BE2C (cell line): ENCODE measurements around the gene GPR62.

Experiments used
- DNase-seq: peaks from one replicate; pipeline ENCODE4 v3.0.0-alpha.2; 2020
- H3K27me3 ChIP-seq: fragments of 250-450 bp; sonication (Bioruptor Pico); 2 replicates; pipeline ENCODE4 v1.5.1; 2020; ENCODE audit warnings: mild to moderate bottlenecking
- H3K36me3 ChIP-seq: fragments of 250-450 bp; sonication (Bioruptor Pico); 2 replicates; pipeline ENCODE4 v1.5.1; 2020; ENCODE audit warnings: mild to moderate bottlenecking
- H3K4me1 ChIP-seq: fragments of 250-450 bp; sonication (Bioruptor Pico); 2 replicates; pipeline ENCODE4 v1.5.1; 2020
- H3K4me3 ChIP-seq: 2 replicates; pipeline ENCODE4 v1.5.1; 2011; ENCODE audit warnings: low read depth, low read length
- H3K9me3 ChIP-seq: fragments of 250-450 bp; sonication (Bioruptor Pico); 2 replicates; pipeline ENCODE4 v1.5.1; 2020
- CTCF ChIP-seq: IDR thresholded peaks from 2 replicates; pipeline ENCODE4 v1.5.1; 2012; ENCODE audit warnings: mild to moderate bottlenecking, low read depth, low read length

The GPR62 gene

GRCh38 chr3:51968170-51968775 is 13.1 kb downstream of the GPR62 start:
- no peaks in the 10 kb centered on the region for H3K36me3 ChIP-seq
- no peak for TF ChIP-seq CTCF
- DNase-seq: peak; percentile 57
- H3K4me1 ChIP-seq: peaks cover 2% of the 10 kb centered on the region; the same call in 1 of the 2 replicates
- H3K4me3 ChIP-seq: peak overlapping the region; percentile 54
- H3K27me3 ChIP-seq: no peaks in the 10 kb centered on the region
- H3K9me3 ChIP-seq: no peaks in the 10 kb centered on the region

GRCh38 chr3:51968883-51969678 is 13.9 kb downstream of the GPR62 start:
- Histone ChIP-seq H3K9me3 (no peaks in the 10 kb centered on the region), H3K27me3 (no peaks in the 10 kb centered on the region), H3K4me3 (no peak overlapping the region), H3K4me1 (peaks cover 3% of the 10 kb centered on the region), H3K36me3 (no peaks in the 10 kb centered on the region)
- no peak for TF ChIP-seq CTCF
- no peak for DNase-seq

GRCh38 chr3:51969841-51970240 is 14.7 kb downstream of the GPR62 start:
- Histone ChIP-seq H3K4me3 (no peak overlapping the region), H3K36me3 (no peaks in the 10 kb centered on the region), H3K4me1 (peaks cover 11% of the 10 kb centered on the region), H3K27me3 (no peaks in the 10 kb centered on the region), H3K9me3 (no peaks in the 10 kb centered on the region)
- no peak for TF ChIP-seq CTCF
- DNase-seq: no peak

- DNase-seq: no peak
- no peak for TF ChIP-seq CTCF
- Histone ChIP-seq H3K4me3 (no peak overlapping the region), H3K27me3 (no peaks in the 10 kb centered on the region), H3K4me1 (peaks cover 11% of the 10 kb centered on the region), H3K9me3 (no peaks in the 10 kb centered on the region), H3K36me3 (no peaks in the 10 kb centered on the region)
Observed at GRCh38 chr3:51970606-51971300, 15.6 kb downstream of the GPR62 start.

GRCh38 chr3:51971350-51971749 is 16.2 kb downstream of the GPR62 start:
- DNase-seq: no peak
- Histone ChIP-seq H3K36me3 (no peaks in the 10 kb centered on the region), H3K4me3 (no peak overlapping the region), H3K27me3 (no peaks in the 10 kb centered on the region), H3K9me3 (no peaks in the 10 kb centered on the region), H3K4me1 (peaks cover 8% of the 10 kb centered on the region)
- TF ChIP-seq CTCF: no peak
